PC-3 (cell line): ENCODE data around the gene EHD3. TPM values are rescaled to one million over a fixed set of nuclear protein-coding genes. Genes with fewer than 3 reads are reported as not detected.

Experiments used
- ATAC-seq: fragments of 200-7000 bp; cut with Tn5 transposase; 2 replicates; pipeline ENCODE4 v1.9.1; 2020; ENCODE audit warnings: mild to moderate bottlenecking, moderate library complexity
- BruUV-seq: library from RNA; stranded (reverse); fragments of 400-500 nt; replicated peaks from 2 replicates; lab custom pipeline; 2021; lab: Mats Ljungman, UMichigan
- CTCF ChIA-PET: fragments of 300-600 bp; sonication (Branson Sonifier 250); formaldehyde crosslinking; loops from one replicate; lab custom pipeline; 2022; ENCODE audit warnings: antibody characterized with exemption; lab: Charles Lee
- POLR2A ChIA-PET: fragments of 300-600 bp; sonication (Branson Sonifier 250); formaldehyde crosslinking; loops from one replicate; lab custom pipeline; 2022; ENCODE audit warnings: antibody characterized with exemption; ENCODE audit not compliant: unreplicated experiment; lab: Charles Lee
- DNase-seq: peaks from one replicate; pipeline ENCODE4 v3.0.0-alpha.2; 2015
- H2AFZ ChIP-seq: fragments of 300-600 bp; sonication (generic); 2 replicates; pipeline ENCODE4 v1.6.0; 2016; ENCODE audit warnings: antibody characterized with exemption, low read length
- H3F3A ChIP-seq: fragments of 300-600 bp; sonication (generic); one replicate; pipeline ENCODE4 v1.6.0; 2017; ENCODE audit warnings: antibody characterized with exemption, low read length, control low read depth, mild to moderate bottlenecking; ENCODE audit not compliant: unreplicated experiment
- H3K27ac ChIP-seq: fragments of 300-600 bp; sonication (generic); 2 replicates; pipeline ENCODE4 v1.5.1; 2016; ENCODE audit warnings: mild to moderate bottlenecking, low read length
- H3K27me3 ChIP-seq: fragments of 300-600 bp; sonication (generic); 2 replicates; pipeline ENCODE4 v1.6.1; 2016; ENCODE audit warnings: low read length, mixed read lengths
- H3K36me3 ChIP-seq: fragments of 300-600 bp; sonication (generic); 2 replicates; pipeline ENCODE4 v1.6.1; 2016; ENCODE audit warnings: low read depth, mixed run types, low read length, mixed read lengths
- H3K4me1 ChIP-seq: fragments of 300-600 bp; sonication (generic); 2 replicates; pipeline ENCODE4 v1.5.1; 2016; ENCODE audit warnings: low read length; ENCODE audit not compliant: insufficient read depth
- H3K4me2 ChIP-seq: fragments of 300-600 bp; sonication (generic); 2 replicates; pipeline ENCODE4 v1.6.0; 2016; ENCODE audit warnings: low read length
- H3K4me3 ChIP-seq: fragments of 300-600 bp; sonication (generic); 2 replicates; pipeline ENCODE4 v1.5.1; 2016; ENCODE audit warnings: mild to moderate bottlenecking, low read length, mixed read lengths
- H3K79me2 ChIP-seq: fragments of 300-600 bp; sonication (generic); 2 replicates; pipeline ENCODE4 v1.6.1; 2017; ENCODE audit warnings: low read length, mixed read lengths
- H3K9ac ChIP-seq: fragments of 300-600 bp; sonication (generic); 2 replicates; pipeline ENCODE4 v1.6.0; 2016; ENCODE audit warnings: mild to moderate bottlenecking, low read length
- H3K9me2 ChIP-seq: fragments of 300-600 bp; sonication (generic); replicated peaks from 2 replicates; pipeline ENCODE4 v1.6.1; 2016; ENCODE audit warnings: mixed run types, low read length, mixed read lengths
- H3K9me3 ChIP-seq: fragments of 300-600 bp; sonication (generic); 2 replicates; pipeline ENCODE4 v1.6.1; 2016; ENCODE audit warnings: low read length, mixed read lengths
- H4K20me1 ChIP-seq: fragments of 300-600 bp; sonication (generic); 2 replicates; pipeline ENCODE4 v1.6.1; 2016; ENCODE audit warnings: low read length, mixed read lengths
- CTCF ChIP-seq: fragments of 300-600 bp; sonication (generic); conservative IDR thresholded peaks from 2 replicates; pipeline ENCODE4 v1.5.1; 2017; ENCODE audit warnings: antibody characterized with exemption, low read depth, mild to moderate bottlenecking, low read length
- EZH2 ChIP-seq: fragments of 300-600 bp; sonication (generic); IDR thresholded peaks from one replicate; pipeline ENCODE4 v1.6.1; 2017; ENCODE audit warnings: antibody characterized with exemption, mild to moderate bottlenecking, low read length; ENCODE audit not compliant: unreplicated experiment
- EZH2phosphoT487 ChIP-seq: fragments of 300-600 bp; sonication (generic); IDR thresholded peaks from 2 replicates; pipeline ENCODE4 v1.6.1; 2018; ENCODE audit warnings: mild to moderate bottlenecking, antibody characterized with exemption, low read length, borderline replicate concordance
- intact Hi-C: fragments of 100-400 bp; cut with micrococcal nuclease; formaldehyde crosslinking; loops from 2 replicates; pipeline ENCODE4 v1.9.0; 2023
- total RNA-seq: library from RNA; depleted of rRNA; stranded (reverse); fragments of >200 nt; gene quantifications from 2 replicates; pipeline ENCODE4 v1.2.3, GENCODE V29; 2014

The EHD3 gene
- total RNA-seq, 1 experiment from 2014 or later, result 4.4 TPM

DNA sequence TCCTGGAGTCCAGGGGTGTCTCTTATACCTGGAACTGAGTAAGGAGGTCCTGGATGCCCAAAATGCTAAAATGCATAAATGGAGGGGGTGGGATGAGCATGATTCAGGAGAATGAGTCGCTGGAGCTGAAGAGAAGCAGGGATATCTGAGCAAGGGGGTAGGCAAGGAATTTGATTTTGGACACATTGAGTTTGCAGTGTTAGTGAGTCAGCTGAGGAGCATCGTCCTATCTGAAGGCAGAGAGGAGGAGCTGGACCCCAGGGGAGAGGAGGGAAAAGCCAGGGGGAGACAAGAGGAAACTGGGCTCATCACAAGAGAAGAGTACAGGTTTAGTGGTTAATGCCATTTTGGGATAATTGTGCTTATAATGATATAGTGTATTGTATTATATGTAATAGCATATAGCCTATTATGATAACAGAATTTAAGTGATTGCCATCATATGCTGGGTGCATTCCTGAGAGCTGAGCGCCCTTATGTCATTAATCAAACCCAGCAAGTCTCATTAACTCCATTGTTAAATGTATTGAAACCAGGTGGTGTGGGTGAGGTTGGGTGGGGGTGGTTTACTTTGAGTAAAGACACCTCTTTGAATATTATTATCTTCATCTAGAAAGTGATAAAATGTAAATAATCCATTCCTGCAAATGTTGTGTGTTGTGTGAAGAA, 12.4 kb downstream of the EHD3 start:
- Histone ChIP-seq H3K27me3 (no peaks in the 10 kb centered on the region), H3K9me2 (no peaks in the 10 kb centered on the region), H3K4me3 (no peak overlapping the region), H3K9me3 (no peaks in the 10 kb centered on the region), H3K4me1 (no peaks in the 10 kb centered on the region), H3K79me2 (no peaks in the 10 kb centered on the region), H2AFZ (no peak overlapping the region), H3K27ac (no peak overlapping the region), H3K36me3 (no peaks in the 10 kb centered on the region), H3K4me2 (no peak overlapping the region), H4K20me1 (no peaks in the 10 kb centered on the region), H3K9ac (no peak overlapping the region), H3F3A (no peaks in the 10 kb centered on the region)
- intact Hi-C loops, result no loop called here
- ATAC-seq (no peak), DNase-seq (no peak)
- BruUV-seq, result no TSS peak
- ChIA-PET POLR2A (no interaction called here), CTCF (no interaction called here)
- TF ChIP-seq CTCF (no peak), EZH2phosphoT487 (no peak), EZH2 (no peak)

GRCh38 chr2:31247711-31248110, 13.8 kb downstream of the EHD3 start:
- Histone ChIP-seq H3K27ac (no peak overlapping the region), H3K27me3 (no peaks in the 10 kb centered on the region), H3K4me1 (no peaks in the 10 kb centered on the region), H3K9ac (no peak overlapping the region), H4K20me1 (no peaks in the 10 kb centered on the region), H3F3A (no peaks in the 10 kb centered on the region), H3K4me2 (no peak overlapping the region), H2AFZ (no peak overlapping the region), H3K9me2 (no peaks in the 10 kb centered on the region), H3K4me3 (no peak overlapping the region), H3K79me2 (no peaks in the 10 kb centered on the region), H3K36me3 (no peaks in the 10 kb centered on the region), H3K9me3 (no peaks in the 10 kb centered on the region)
- no peak for TF ChIP-seq CTCF
- TF ChIP-seq EZH2, result no peak
- no peak for TF ChIP-seq EZH2phosphoT487
- ChIA-PET POLR2A (no interaction called here), CTCF (no interaction called here)
- ATAC-seq (no peak), DNase-seq (no peak)
- BruUV-seq, result no TSS peak
- intact Hi-C loops, result no loop called here

GRCh38 chr2:31248139-31248538, 14.2 kb downstream of the EHD3 start:
- Histone ChIP-seq H3K27ac (no peak overlapping the region), H3K9me3 (no peaks in the 10 kb centered on the region), H3K9me2 (no peaks in the 10 kb centered on the region), H3K79me2 (no peaks in the 10 kb centered on the region), H3K9ac (no peak overlapping the region), H3K4me3 (no peak overlapping the region), H3K27me3 (no peaks in the 10 kb centered on the region), H3K36me3 (no peaks in the 10 kb centered on the region), H3K4me1 (no peaks in the 10 kb centered on the region), H3K4me2 (no peak overlapping the region), H4K20me1 (no peaks in the 10 kb centered on the region), H3F3A (no peaks in the 10 kb centered on the region), H2AFZ (no peak overlapping the region)
- intact Hi-C loops, result no loop called here
- POLR2A ChIA-PET, result no interaction called here
- TF ChIP-seq EZH2phosphoT487 (no peak), CTCF (no peak), EZH2 (no peak)
- ATAC-seq (no peak), DNase-seq (no peak)
- CTCF ChIA-PET, result no interaction called here
- BruUV-seq, result no TSS peak
